ENCODE results near the gene SSBP3. TPM values are rescaled to one million over a fixed set of nuclear protein-coding genes. Genes with fewer than 3 reads are reported as not detected.

The SSBP3 gene
- total RNA-seq, 1 donor from 2014 or later: 29.7 TPM

DNA sequence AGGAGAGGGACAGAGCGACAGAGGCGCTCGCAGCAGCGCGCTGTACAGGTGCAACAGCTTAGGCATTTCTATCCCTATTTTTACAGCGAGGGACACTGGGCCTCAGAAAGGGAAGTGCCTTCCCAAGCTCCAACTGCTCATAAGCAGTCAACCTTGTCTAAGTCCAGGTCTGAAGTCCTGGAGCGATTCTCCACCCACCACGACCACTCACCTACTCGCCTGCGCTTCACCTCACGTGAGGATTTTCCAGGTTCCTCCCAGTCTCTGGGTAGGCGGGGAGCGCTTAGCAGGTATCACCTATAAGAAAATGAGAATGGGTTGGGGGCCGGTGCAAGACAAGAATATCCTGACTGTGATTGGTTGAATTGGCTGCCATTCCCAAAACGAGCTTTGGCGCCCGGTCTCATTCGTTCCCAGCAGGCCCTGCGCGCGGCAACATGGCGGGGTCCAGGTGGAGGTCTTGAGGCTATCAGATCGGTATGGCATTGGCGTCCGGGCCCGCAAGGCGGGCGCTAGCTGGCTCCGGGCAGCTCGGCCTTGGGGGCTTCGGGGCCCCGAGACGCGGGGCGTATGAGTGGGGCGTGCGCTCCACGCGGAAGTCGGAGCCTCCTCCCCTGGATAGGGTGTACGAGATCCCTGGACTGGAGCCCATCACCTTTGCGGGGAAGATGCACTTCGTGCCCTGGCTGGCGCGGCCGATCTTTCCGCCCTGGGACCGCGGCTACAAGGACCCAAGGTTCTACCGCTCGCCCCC lies 206.3 kb downstream of the SSBP3 start, which contains the start of the genes CYB5RL and MRPL37:
TSS of gene CYB5RL (minus strand) at position 266 of the 754 bp plus-strand sequence. CDS start 4,414 bp downstream, outside the sequence.
TSS of gene MRPL37 (plus strand) at position 403 of the 754 bp plus-strand sequence. CDS start at position 480, 77 bp downstream.
- Mint-ChIP-seq H3K4me3 (peak within 1 kb of the TSS; percentile 92), H3K27me3 (no peaks in the 10 kb centered on the region), H3K4me1 (peaks cover 32% of the 10 kb centered on the region), H3K9me3 (no peaks in the 10 kb centered on the region), H3K27ac (peak within 1 kb of the TSS; percentile 81), H3K36me3 (ENCODE audit: low read depth) (peaks cover 30% of the 10 kb centered on the region)
- ATAC-seq (ENCODE audit: low read depth) (peak; percentile 99), DNase-seq (peak; percentile 74)
- CTCF ChIA-PET: interaction anchor here (1.0 to 1.6 kb wide), 2 partner anchors 289 to 321 kb away, joined by 4 read pairs; no protein-coding TSS in a partner anchor
- TF ChIP-seq, protein P1, sequence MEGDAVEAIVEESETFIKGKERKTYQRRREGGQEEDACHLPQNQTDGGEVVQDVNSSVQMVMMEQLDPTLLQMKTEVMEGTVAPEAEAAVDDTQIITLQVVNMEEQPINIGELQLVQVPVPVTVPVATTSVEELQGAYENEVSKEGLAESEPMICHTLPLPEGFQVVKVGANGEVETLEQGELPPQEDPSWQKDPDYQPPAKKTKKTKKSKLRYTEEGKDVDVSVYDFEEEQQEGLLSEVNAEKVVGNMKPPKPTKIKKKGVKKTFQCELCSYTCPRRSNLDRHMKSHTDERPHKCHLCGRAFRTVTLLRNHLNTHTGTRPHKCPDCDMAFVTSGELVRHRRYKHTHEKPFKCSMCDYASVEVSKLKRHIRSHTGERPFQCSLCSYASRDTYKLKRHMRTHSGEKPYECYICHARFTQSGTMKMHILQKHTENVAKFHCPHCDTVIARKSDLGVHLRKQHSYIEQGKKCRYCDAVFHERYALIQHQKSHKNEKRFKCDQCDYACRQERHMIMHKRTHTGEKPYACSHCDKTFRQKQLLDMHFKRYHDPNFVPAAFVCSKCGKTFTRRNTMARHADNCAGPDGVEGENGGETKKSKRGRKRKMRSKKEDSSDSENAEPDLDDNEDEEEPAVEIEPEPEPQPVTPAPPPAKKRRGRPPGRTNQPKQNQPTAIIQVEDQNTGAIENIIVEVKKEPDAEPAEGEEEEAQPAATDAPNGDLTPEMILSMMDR (IDR thresholded peaks at IDR 0.05): no peak
- intact Hi-C loops (cut with micrococcal nuclease): loop anchor here (1.0 to 5.0 kb wide), 7 partner anchors 147 to 873 kb away; partner anchors contain the start of genes LRP8, NDC1, PARS2 and TCEANC2
- POLR2A ChIA-PET: interaction anchor here (0.8 to 2.0 kb wide), 8 partner anchors 10 to 602 kb away, joined by 3 to 26 read pairs (median 5); partner anchors contain the start of genes IFT25, NDC1, SSBP3 and TCEANC2

DNA sequence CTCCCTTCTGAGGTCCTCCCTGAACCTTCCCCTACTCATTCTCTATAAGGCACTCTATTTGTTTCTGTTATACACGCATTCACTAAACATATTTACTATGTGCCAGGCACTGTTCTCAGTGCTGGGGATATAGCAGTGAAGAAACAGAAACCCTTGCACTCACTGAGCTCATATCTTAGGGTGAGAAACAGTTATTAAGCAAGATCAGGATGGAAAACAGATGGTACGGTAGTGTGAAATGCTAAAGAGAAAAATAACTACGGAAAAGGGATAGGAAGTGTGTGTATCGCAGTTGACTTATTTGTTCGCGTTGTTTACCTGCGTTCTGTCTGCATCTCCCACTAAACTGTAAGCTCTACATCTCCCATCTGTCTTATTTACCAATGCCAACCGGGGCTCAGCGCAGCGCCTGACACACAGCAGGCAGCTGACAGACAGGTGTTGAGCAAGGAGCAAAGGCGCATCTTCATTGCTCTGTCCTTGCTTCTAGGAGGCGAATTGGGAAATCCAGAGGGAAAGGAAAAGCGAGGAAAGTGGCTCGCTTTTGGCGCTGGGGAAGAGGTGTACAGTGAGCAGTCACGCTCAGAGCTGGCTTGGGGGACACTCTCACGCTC lies 206.9 kb downstream of the SSBP3 start:
- POLR2A ChIA-PET: interaction anchor here (0.8 to 2.0 kb wide), 8 partner anchors 10 to 602 kb away, joined by 3 to 26 read pairs (median 5); partner anchors contain the start of genes IFT25, NDC1, SSBP3 and TCEANC2
- CTCF ChIA-PET: interaction anchor here (1.0 to 1.6 kb wide), 2 partner anchors 290 to 320 kb away, joined by 4 read pairs; no protein-coding TSS in a partner anchor
- ATAC-seq (ENCODE audit: low read depth): no peak
- Mint-ChIP-seq H3K27me3 (no peaks in the 10 kb centered on the region), H3K9me3 (no peaks in the 10 kb centered on the region), H3K4me1 (peaks cover 32% of the 10 kb centered on the region), H3K36me3 (ENCODE audit: low read depth) (peaks cover 31% of the 10 kb centered on the region), H3K27ac (peak overlapping the region; percentile 81), H3K4me3 (peak overlapping the region; percentile 92)
- intact Hi-C loops (cut with micrococcal nuclease): no loop called here
- TF ChIP-seq, protein P1 (IDR thresholded peaks at IDR 0.05): no peak
- no peak for DNase-seq

DNA sequence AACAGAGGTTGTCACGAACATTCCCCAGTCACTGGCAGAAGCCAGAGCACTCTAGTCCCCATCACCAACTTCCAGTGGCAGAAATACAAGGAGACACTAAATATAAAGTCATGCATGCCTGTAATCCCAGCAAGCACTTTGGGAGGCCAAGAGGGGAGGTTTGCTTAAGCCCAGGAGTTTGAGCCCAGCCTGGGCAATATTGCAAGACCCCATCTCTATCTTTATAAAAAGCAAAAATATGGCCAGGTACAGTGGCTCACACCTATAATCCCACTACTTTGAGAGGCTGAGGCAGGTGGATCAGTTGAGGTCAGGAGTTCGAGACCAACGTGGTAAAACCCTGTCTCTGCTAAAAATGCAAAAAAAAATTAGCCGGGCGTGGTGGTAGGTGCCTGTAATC lies 212.7 kb downstream of the SSBP3 start:
- Mint-ChIP-seq H3K9me3 (no peaks in the 10 kb centered on the region), H3K27ac (no peak overlapping the region), H3K36me3 (ENCODE audit: low read depth) (peaks cover 44% of the 10 kb centered on the region), H3K4me3 (no peak overlapping the region), H3K27me3 (no peaks in the 10 kb centered on the region), H3K4me1 (no peaks in the 10 kb centered on the region)
- ChIA-PET CTCF (no interaction called here), POLR2A (no interaction called here)
- TF ChIP-seq, protein P1 (IDR thresholded peaks at IDR 0.05): no peak
- intact Hi-C loops (cut with micrococcal nuclease): no loop called here
- ATAC-seq (ENCODE audit: low read depth) (no peak), DNase-seq (no peak)

DNA sequence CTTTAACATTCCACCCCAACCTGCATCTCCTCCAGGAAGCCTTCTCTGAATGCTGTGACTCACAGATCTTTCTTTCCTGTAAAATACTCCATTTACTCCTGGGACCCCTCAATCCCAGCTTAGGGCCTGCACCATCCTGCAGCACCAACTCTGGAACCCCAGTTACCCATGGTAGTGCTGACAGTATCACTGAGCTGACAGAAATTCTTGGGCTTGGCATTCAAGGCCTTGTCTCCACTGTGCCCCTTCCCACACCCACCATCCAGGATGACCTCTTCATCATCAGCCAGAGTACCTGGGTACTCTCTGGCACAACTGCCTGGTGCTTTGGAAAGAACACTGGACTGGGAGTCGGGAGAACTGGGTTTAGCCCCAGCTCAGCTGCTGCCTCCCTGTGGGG lies 214.7 kb downstream of the SSBP3 start:
- TF ChIP-seq, protein P1 (IDR thresholded peaks at IDR 0.05): no peak
- CTCF ChIA-PET: no interaction called here

DNA sequence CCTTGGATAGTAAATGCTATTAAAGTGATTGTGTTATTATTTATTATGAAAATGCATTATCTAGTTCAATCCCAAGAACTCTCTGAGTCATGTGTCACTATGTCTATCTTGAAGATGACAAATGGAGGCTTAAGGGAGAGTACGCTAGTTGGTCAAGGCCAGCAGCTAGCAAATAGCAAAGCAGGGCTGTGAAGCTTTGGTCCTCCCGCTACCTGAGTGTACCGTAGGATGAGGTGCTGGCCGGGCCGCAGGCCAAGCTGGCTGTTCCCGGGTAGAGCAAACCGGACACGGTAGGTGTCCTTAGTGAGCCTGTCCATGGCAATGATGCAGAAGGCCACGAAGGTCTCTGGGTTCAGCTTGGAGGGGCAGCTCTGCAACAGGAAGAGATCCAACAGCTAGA lies 215.7 kb downstream of the SSBP3 start:
- DNase-seq (no peak), ATAC-seq (ENCODE audit: low read depth) (no peak)
- no peak overlapping the region for H3K27ac Mint-ChIP-seq
- H3K4me1 Mint-ChIP-seq: no peaks in the 10 kb centered on the region
- H3K4me3 Mint-ChIP-seq: no peak overlapping the region
- intact Hi-C loops (cut with micrococcal nuclease): no loop called here
- CTCF ChIA-PET: no interaction called here
- H3K27me3 Mint-ChIP-seq: no peaks in the 10 kb centered on the region
- TF ChIP-seq, protein P1 (IDR thresholded peaks at IDR 0.05): no peak
- H3K36me3 Mint-ChIP-seq (ENCODE audit: low read depth): peaks cover 63% of the 10 kb centered on the region
- POLR2A ChIA-PET: interaction anchor here (1.8 kb wide), 1 partner anchor 9 kb away, joined by 5 read pairs; the partner anchor contains the start of genes CYB5RL and MRPL37
- H3K9me3 Mint-ChIP-seq: no peaks in the 10 kb centered on the region

More for the DNA sequence above, 214.7 kb downstream of the SSBP3 start:
- Mint-ChIP-seq H3K27me3 (no peaks in the 10 kb centered on the region), H3K4me3 (no peak overlapping the region), H3K4me1 (no peaks in the 10 kb centered on the region), H3K27ac (no peak overlapping the region), H3K36me3 (ENCODE audit: low read depth) (peaks cover 56% of the 10 kb centered on the region), H3K9me3 (no peaks in the 10 kb centered on the region)
- DNase-seq (no peak), ATAC-seq (ENCODE audit: low read depth) (no peak)
- intact Hi-C loops (cut with micrococcal nuclease): no loop called here
- POLR2A ChIA-PET: no interaction called here

Data from activated B cell treated with CpG ODN at 0.5 μM for 24 hours (primary cell).